ENCODE measurements around the gene SARS2.
"Not testable (repeated sequence)": the region's sequence is repeated elsewhere in the genome, so short reads cannot be mapped to it uniquely, and the experiment has no call there.

SARS2 gene

GRCh38 chr19:38946229-38947010 lies 15.9 kb upstream of the SARS2 start:
- DNase-seq (ENCODE audit: low read depth, low spot score): no peak

- DNase-seq (ENCODE audit: low read depth, low spot score): no peak
These were observed 15.1 kb upstream of the SARS2 start for GRCh38 chr19:38945562-38946228.

- no peak for DNase-seq (ENCODE audit: low read depth, low spot score)
These were observed 14.5 kb upstream of the SARS2 start for GRCh38 chr19:38944981-38945506.

- DNase-seq (ENCODE audit: low read depth, low spot score): no peak
These were observed 12.1 kb upstream of the SARS2 start for GRCh38 chr19:38942471-38943181.

GRCh38 chr19:38941979-38942378 lies 11.4 kb upstream of the SARS2 start:
- no peak for DNase-seq (ENCODE audit: low read depth, low spot score)

- not testable (repeated sequence) for DNase-seq (ENCODE audit: low read depth, low spot score)
These were observed 10.9 kb upstream of the SARS2 start for GRCh38 chr19:38941466-38941865.

GRCh38 chr19:38939957-38940356 lies 9.4 kb upstream of the SARS2 start:
- DNase-seq (ENCODE audit: low read depth, low spot score): no peak

GRCh38 chr19:38933544-38933943 lies 3.0 kb upstream of the SARS2 start:
- DNase-seq (ENCODE audit: low read depth, low spot score): no peak

- DNase-seq (ENCODE audit: low read depth, low spot score): peak; percentile 46
These were observed 2.0 kb upstream of the SARS2 start for GRCh38 chr19:38932425-38933179.

GRCh38 chr19:38931521-38931793 lies 894 bp upstream of the SARS2 start:
- no peak for DNase-seq (ENCODE audit: low read depth, low spot score)

- DNase-seq (ENCODE audit: low read depth, low spot score): peak; percentile 99
These were observed 385 bp upstream of the SARS2 start, which contains the start of gene MRPS12 for GRCh38 chr19:38930776-38931520. TSS of gene MRPS12 (plus strand) at chr19:38930944. CDS start at chr19:38931295, 351 bp downstream.

- DNase-seq (ENCODE audit: low read depth, low spot score): no peak
These were observed 2.1 kb downstream of the SARS2 start for GRCh38 chr19:38928391-38929001.

GRCh38 chr19:38924388-38924787 lies 6.2 kb downstream of the SARS2 start:
- no peak for DNase-seq (ENCODE audit: low read depth, low spot score)

- no peak for DNase-seq (ENCODE audit: low read depth, low spot score)
These were observed 8.1 kb downstream of the SARS2 start for GRCh38 chr19:38922482-38922881.

- no peak for DNase-seq (ENCODE audit: low read depth, low spot score)
These were observed 8.9 kb downstream of the SARS2 start for GRCh38 chr19:38921420-38922274.

- DNase-seq (ENCODE audit: low read depth, low spot score): no peak
These were observed 9.8 kb downstream of the SARS2 start for GRCh38 chr19:38920602-38921419.

- no peak for DNase-seq (ENCODE audit: low read depth, low spot score)
These were observed 10.5 kb downstream of the SARS2 start for GRCh38 chr19:38919837-38920601.

- no peak for DNase-seq (ENCODE audit: low read depth, low spot score)
These were observed 12.0 kb downstream of the SARS2 start for GRCh38 chr19:38918526-38918925.

Data from astrocyte of the hippocampus (primary cell).